Stimulated activated naive CD8-positive, alpha-beta T cell treated with anti-CD3 and anti-CD28 coated beads, Interleukin-15, Interleukin-2, amounts not matched to agents 100 U/mL and 50 U/mL, for 24 hours (primary cell): ENCODE results near the gene ZBED6.
"Not testable (repeated sequence)": the region's sequence is repeated elsewhere in the genome, so short reads cannot be mapped to it uniquely, and the experiment has no call there.

Experiments
- ATAC-seq: fragments of 150-1000 bp; cut with Tn5 transposase; one replicate; pipeline ENCODE4 v1.10.0; 2021
- DNase-seq: peaks from one replicate; pipeline ENCODE4 v3.0.0; 2021

Gene ZBED6

DNA sequence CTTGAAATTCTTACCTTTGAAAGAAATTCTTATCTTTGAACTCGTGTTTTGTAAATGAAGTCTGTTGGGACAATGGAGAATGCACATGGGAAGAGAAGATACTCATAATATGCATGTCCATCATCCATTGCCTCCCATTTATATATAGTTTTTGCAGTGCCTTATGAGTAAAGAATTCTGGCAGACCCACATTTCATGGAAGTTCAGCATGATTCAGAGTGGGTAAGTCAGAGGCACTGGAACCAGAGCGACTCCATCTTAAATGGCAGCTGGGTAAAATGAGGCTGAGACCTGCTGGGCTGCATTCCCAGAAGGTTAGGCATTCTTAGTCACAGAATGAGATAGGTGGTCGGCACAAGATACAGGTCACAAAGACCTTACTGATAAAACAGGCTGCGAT, 16.6 kb upstream of the ZBED6 start:
- ATAC-seq: no peak

DNA sequence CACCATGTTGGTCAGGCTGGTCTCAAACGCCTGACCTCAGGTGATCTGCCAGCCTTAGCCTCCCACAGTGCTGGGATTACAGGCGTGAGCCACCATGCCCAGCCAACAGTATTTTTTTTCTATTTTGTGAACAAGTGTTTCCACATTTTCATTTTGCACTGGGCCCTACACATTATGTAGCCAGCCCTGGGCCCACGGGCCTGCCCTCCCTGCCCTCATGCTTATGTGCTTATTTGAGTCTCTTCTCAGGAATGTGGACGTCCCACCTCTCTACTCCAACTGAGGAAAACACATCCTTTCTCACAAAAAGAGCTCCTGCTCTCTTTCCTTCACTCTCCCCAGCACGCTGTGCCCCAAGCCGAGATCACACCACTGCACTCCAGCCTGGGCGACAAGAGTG, 13.5 kb upstream of the ZBED6 start:
- no peak for DNase-seq

More for the DNA sequence above, 16.6 kb upstream of the ZBED6 start:
- DNase-seq: no peak

DNA sequence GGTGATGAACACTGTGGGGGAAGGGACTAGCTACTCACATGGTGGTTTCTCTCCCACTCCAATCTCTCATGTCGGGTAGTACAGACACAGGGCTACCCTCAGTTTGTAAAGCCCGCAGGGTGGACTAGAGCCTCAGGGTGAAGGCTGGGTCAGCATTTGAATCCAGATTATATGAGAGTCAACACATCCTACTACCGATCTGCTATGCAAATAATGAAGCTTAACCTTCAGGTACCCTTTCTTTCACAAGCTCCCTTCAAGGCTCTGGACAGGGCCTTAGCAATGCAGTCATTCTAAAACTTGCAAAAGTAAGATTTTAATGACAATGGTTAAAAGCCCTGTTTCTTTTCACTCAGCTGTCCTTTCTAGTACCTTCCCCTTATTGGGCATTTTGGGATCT, 5.5 kb upstream of the ZBED6 start:
- DNase-seq (no peak), ATAC-seq (no peak)

More for the DNA sequence above, 13.5 kb upstream of the ZBED6 start:
- no peak for ATAC-seq

DNA sequence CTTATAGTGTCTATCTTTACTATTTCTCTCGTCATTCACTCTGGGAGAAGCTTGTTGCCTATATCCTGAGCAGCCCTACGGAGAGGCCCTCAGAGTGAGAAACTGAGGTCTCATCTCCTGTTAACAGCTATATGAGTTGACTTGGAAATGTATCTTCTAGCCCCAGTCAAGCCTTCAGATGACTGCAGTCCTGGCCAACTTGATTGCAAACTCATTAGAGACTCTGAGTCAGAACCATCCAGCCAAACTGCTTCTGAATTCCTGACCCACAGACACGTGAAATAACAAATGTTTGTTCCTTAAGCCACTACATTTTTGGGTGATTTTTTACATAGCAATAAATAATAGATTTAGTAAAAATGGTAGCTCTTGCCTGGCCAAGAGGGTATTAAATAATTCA, 3.9 kb upstream of the ZBED6 start:
- DNase-seq (no peak), ATAC-seq (no peak)

GRCh38 chr1:203792486-203792885, 2.9 kb upstream of the ZBED6 start:
- ATAC-seq (no peak), DNase-seq (no peak)

DNA sequence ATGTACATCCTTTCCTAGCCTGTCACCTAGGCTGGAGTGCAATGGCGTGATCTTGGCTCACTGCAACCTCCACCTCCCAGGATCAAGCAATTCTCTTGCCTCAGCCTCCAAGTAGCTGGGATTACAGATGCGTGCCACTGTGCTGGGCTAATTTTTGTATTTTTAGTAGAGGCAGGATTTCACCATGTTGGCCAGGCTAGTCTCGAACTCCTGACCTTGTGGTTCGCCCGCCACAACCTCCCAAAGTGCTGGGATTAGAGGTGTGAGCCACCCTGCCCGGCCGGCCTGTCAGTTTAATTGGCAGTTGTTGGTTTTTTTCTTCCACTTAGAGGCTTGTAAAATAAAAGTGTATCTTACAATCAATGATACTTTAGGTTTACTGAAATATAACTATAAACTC, 1.9 kb upstream of the ZBED6 start:
- DNase-seq, ATAC-seq: not testable (repeated sequence)

DNA sequence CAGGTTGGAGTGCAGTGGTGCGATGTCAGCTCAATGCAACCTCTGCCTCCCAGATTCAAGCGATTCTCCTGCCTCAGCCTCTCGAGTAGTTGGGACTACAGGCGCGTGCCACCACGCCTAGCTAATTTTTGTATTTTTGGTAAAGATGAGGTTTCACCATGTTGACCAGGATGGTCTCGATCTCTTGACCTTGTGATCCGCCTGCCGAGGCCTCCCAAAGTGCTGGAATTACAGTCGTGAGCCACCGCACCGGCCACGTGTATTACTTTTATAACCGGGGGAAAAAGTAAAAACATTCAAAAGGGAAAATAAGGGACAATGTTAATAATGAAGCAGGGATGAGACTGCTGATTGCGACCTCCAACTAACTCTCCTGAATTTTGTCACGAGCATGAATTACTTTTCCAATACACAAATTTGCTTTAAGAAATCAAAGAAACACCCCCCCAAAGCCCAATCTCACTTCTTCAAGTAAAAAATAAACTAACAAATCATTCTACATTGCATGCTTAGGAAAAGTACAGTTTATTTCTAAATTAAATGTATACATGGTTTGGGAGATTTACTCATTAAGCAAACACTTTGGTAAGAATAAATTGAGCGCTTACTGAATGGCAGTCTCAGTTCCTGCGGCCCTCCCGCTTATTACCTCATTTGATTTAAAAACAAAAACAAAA, 521 bp upstream of the ZBED6 start:
- ATAC-seq: no peak
- no peak for DNase-seq

GRCh38 chr1:203796236-203796605, 798 bp downstream of the ZBED6 start:
- no peak for ATAC-seq
- peak; percentile 40 for DNase-seq

DNA sequence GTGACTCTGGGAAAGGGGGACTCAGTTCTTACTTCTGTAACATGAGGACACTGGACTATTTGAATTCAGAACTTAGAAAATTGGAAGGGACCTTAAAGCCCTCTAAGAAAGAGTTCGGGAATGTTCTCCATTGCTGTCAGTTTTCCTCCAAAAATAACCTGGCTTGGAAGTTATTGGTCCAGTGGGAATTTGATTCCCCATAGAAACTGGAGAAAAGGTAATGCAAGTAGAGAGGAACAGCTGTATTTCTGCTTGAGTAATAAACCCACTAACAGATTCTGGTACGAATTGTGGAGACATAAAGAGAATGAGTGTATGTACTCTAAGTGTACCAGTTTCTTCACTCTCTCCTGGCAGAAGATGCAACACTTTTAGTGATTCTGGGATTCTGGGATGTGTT, 1.8 kb downstream of the ZBED6 start:
- no peak for DNase-seq
- no peak for ATAC-seq

DNA sequence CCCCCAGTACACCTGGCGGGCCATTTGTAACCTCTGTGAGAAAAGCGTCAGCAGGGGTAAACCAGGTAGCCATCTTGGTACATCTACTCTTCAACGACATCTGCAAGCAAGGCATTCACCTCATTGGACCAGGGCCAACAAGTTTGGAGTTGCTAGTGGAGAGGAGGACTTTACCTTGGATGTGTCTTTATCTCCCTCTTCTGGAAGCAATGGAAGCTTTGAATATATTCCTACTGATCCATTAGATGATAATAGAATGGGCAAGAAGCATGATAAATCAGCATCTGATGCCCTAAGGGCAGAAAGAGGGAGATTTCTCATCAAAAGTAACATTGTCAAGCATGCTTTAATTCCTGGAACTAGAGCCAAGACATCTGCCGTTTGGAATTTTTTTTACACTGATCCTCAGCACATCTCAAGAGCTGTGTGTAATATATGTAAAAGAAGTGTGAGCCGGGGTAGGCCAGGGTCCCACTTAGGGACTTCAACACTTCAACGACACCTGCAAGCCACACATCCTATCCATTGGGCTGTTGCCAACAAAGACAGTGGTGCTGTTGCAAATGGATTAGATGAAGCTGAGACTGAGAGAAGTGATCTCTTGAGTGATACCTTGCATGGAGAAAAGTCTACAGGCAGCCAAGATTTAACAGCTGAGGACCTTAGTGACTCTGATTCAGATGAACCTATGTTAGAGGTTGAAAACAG, 2.7 kb downstream of the ZBED6 start:
- ATAC-seq (no peak), DNase-seq (no peak)

DNA sequence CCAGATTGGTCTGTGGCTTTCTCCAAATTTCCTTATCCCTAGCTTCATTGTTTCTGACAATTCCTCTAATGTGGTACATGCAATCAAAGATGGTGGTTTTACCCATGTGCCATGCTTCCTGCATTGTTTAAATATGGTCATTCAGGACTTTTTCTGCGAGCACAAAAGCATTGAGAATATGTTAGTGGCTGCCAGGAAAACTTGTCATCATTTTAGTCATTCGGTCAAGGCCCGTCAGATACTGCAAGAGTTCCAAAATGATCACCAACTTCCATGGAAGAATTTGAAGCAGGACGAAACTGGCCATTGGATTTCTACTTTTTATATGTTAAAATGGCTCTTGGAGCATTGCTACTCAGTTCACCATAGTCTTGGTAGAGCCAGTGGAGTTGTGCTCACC, 3.7 kb downstream of the ZBED6 start:
- DNase-seq (no peak), ATAC-seq (no peak)

DNA sequence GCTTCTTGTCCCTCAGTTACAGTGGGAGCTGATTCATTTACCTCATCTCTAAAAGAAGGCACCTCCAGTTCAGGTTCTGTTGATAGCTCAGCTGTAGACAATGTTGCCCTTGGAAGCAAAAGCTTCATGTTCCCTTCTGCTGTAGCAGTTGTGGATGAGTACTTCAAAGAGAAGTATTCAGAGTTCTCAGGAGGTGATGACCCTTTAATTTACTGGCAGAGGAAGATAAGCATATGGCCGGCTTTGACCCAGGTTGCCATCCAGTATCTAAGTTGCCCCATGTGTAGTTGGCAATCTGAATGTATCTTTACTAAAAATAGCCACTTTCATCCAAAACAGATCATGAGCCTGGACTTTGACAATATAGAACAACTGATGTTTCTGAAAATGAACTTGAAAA, 4.5 kb downstream of the ZBED6 start:
- no peak for ATAC-seq
- DNase-seq: no peak

- ATAC-seq (no peak), DNase-seq (no peak)
Observed at GRCh38 chr1:203805689-203806088, 10.3 kb downstream of the ZBED6 start.

GRCh38 chr1:203807196-203807595, 11.8 kb downstream of the ZBED6 start:
- no peak for DNase-seq

GRCh38 chr1:203813581-203814341, 18.3 kb downstream of the ZBED6 start:
- no peak for DNase-seq
- no peak for ATAC-seq

More at GRCh38 chr1:203807196-203807595, 11.8 kb downstream of the ZBED6 start:
- ATAC-seq: no peak

- ATAC-seq (no peak), DNase-seq (no peak)
Observed at GRCh38 chr1:203818399-203818798, 23.0 kb downstream of the ZBED6 start.

- DNase-seq (no peak), ATAC-seq (no peak)
Observed at GRCh38 chr1:203823306-203823705, 27.9 kb downstream of the ZBED6 start.

DNA sequence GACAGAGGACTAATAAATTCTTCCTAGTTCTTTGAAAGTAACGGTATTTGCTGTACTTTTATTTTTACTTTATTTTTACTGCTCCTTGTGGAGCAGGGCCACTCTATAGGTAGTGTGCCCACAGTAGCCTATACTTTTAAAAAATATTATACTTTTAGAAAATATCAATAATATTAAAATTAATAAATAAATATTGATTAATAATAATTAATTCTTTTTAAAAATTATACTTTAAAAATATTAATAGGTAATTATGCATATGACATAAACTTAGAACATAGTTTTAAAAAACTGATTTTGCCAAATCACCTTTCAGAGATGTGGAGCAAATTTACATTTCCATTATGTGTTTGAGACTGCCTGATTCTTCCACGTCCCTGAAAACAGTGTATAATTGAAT, 30.8 kb downstream of the ZBED6 start:
- no peak for DNase-seq
- ATAC-seq: no peak

DNA sequence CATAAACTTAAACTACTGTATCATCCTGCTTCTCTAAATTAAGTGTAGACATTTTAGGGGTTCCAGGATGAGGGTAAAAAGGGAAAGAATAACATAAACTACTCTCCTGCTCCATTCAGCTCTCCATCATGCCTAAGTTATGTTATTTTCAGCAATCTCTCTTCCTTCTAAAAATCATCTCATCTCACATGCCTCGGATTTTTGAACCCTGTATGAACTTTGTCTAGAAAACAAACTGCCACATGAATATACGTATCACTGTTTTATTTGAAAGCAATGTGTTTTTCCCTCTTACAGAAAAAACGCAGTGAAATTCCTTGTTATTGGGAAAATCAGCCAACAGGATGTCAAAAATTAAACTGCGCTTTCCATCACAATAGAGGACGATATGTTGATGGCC, 32.6 kb downstream of the ZBED6 start:
- no peak for ATAC-seq

DNA sequence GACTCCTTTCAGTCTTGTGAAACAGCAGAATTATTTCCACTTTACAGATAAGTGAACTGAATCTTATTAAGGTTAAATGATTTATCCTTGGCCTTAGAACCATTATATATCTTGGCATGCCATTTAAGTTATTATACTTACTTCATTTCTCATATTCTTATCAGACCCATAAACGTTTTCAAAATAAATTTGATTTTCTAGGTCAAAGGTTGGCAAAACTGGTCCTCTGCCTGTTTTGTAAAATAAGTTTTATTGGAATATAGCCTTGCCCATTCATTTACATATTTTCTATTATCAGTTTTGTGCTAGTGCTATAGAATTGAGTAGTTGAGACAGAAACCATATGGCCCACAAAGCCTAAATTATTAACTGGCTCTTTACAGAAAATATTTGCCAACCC, 33.1 kb downstream of the ZBED6 start:
- no peak for ATAC-seq
- no peak for DNase-seq

More for the DNA sequence above, 32.6 kb downstream of the ZBED6 start:
- DNase-seq: no peak

GRCh38 chr1:203829247-203829646, 33.8 kb downstream of the ZBED6 start:
- not testable (repeated sequence) for DNase-seq, ATAC-seq

DNA sequence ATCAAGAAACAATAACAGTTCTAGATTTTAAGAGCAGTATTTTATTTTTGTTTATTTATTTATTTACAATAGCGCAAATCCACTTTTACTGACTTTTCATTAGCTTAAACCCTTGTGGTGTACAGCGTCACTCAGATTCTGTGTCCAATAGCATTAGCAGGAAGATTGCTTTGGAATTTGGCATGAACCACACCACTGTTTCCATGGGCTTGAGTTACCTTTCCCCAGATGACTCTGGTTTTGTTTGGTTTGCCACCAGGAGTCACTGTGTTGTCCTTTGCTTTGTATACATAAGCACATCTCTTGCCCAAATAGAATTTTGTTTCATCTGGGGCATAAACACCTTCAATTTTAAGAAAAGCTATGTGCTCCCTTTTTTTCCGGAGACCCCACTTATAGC, 40.1 kb downstream of the ZBED6 start:
- no peak for ATAC-seq
- DNase-seq: no peak

DNA sequence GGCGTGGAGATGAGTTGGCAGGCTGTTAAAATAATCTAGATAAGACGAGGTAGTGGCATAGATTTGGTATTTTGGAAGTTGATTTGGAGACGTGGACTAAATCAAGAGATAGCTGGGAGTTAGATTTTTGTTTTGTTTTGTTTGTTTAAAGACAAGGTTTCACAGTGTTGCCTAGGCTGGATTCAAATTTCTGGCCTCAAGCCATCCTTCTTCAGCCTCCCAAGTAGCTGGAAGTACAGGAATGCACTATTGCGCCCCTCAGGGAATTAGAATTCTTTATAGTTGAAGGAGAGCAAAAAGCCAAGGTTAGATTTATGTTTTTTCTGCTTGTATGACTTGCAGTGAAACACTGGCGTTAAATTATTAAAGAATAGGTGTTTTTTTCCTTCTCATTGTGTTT, 43.7 kb downstream of the ZBED6 start:
- ATAC-seq: no peak

More for the DNA sequence above, 43.7 kb downstream of the ZBED6 start:
- DNase-seq: no peak
